Measurements from ENCODE around the gene NKAPL.
A peak's percentile ranks its signal among the peaks of the same experiment; 100 is the strongest.

NKAPL gene

DNA sequence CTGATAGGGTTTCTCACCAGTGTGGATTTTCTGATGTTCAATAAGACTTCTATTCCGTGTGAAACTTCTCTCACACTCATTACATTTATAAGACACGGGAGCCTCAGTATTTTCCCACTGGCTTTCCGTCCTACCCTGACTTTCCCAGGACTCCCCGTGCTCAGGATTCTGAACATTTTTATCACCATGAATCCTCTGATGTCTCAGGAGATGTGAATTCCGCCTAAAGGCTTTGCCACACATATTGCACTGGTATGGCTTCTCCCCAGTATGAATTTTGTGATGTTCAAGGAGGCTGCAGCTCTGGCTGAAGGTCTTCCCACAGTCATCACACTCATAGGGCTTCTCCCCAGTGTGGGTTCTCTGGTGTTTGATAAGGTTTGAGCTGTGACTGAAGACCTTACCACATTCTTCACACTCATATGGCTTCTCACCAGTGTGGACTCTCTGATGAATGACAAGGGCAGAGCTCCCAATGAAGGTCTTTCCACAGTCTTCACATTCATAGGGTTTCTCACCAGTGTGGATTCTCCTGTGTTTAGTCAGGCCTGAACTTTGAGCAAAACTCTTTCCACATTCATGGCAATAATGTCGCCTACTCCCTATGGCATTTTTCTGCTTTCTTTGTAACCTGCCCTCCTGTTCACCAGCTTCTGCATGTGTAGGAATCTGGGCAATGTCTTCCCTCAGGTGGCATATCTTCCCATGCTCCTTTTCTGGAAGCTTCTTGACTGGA is 13.7 kb upstream of the NKAPL start:
- no peak for DNase-seq

DNA sequence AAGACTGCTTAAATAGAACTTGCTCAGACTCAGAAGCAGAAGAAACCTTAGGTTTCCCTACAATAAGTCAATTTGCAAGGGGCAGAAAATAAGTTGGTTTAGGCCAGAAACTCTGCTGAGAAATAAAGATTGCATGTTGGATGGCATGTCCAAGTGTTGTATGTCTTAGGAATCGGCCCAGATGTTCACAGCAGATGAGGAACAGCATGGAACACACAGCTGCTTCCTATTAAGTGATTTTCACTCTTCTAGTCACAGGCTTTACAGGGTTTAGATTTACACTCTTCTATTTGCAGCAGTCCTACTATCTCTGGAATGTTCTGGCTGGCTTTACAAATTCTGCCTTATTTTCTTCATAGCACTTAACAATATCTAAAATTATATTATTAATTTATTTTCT is 10.2 kb upstream of the NKAPL start:
- no peak for DNase-seq

- DNase-seq = no peak
These were observed 8.3 kb upstream of the NKAPL start for GRCh38 chr6:28250747-28251146.

GRCh38 chr6:28251661-28252008 is 7.5 kb upstream of the NKAPL start:
- peak in 14 of 56 donors; percentile 4 to 49 (median 23) for DNase-seq

- DNase-seq = peak in 54 of 56 donors; percentile 14 to 90 (median 66)
These were observed 6.8 kb upstream of the NKAPL start, which contains the start of gene ZKSCAN4 for GRCh38 chr6:28252009-28252975. TSS of gene ZKSCAN4 (minus strand) at chr6:28252269. CDS start at chr6:28251980, 289 bp downstream.

DNA sequence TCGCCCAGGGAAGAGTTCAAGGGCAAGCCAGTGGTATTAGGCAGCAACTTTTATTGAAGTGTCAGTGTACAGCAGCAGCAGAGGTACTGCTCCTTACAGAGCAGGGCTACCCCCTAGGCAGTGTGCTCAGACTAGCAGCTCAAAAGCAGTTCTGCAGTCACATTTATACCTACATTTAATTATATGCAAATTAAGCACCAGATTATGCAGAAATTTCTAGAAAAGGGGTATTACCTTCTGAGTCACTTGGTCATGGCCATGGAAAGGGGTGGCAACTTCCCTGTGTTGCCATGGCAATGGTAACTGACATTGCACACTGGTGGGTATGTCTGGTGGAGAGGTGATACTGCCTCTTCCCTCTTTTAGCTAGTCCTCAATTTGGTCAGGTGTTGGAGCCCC is 5.0 kb upstream of the NKAPL start:
- DNase-seq = no peak

DNA sequence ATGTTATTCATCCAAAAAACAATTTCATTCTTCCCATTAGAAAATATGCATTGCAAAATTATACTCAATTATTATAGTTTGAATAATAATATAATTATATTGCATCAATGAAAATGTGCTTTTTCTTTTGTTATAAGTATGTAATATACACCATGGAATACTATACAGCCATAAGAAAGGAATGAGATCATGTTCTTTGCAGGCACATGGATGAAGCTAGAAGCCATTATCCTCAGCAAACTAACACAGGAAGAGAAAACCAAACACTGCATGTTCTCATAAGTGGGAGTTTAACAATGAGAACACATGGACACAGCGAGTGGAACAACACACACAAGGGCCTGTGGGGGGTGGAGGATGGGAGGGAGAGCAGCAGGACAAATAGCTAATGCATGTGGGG is 2.1 kb upstream of the NKAPL start:
- DNase-seq = no peak

DNA sequence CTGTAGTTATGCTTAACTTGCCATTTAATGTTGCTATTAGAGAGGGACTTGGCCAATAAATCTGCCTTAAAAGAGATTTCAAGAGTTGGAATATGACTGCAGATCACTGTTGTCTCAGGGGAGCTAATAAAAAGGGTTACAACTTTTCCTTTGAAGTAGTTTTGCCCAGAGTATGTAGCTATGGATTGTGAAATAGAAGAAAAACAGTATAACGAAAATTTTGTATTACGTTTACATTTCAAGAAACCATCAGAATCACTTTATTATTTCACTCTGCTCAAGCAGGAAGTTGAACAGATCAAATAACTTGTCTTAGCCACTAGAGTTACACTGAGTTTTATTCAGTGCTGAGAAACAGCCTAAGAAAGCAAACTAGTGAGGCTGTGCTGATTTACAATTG is 4.8 kb downstream of the NKAPL start:
- DNase-seq = no peak

DNA sequence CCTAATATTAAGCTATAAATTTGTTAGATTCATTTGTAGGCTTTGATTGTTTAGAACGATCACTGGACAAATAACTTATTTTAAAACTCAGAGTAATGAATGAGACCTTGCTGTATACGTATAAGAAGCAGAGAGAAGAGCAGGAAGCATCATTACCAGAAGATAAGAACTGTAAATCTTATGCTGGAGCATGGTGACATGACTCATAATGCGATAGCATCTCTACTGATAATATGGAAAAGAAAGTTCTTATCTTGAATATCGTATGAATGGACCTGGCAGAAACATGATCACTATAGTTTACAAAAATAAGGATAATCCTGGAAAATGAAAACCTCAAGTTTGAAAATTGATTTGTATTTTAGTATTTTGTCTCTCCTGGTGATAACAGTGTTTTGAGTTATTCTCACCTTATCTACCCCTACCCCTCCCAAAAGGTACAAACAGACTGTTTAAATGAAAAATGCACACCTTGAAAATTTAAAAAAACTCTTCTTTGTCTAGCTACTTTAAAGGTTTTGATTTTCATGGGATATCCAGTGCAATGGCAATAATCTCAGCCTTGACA is 5.8 kb downstream of the NKAPL start:
- no peak for DNase-seq

GRCh38 chr6:28266563-28266961 is 7.5 kb downstream of the NKAPL start:
- DNase-seq = no peak

GRCh38 chr6:28266962-28267694 is 8.0 kb downstream of the NKAPL start, which contains the start of gene ZSCAN26:
TSS of gene ZSCAN26 (plus strand) at chr6:28267143. CDS start at chr6:28271920, 4,777 bp downstream.
- peak in 55 of 56 donors; percentile 27 to 90 (median 75) for DNase-seq

DNA sequence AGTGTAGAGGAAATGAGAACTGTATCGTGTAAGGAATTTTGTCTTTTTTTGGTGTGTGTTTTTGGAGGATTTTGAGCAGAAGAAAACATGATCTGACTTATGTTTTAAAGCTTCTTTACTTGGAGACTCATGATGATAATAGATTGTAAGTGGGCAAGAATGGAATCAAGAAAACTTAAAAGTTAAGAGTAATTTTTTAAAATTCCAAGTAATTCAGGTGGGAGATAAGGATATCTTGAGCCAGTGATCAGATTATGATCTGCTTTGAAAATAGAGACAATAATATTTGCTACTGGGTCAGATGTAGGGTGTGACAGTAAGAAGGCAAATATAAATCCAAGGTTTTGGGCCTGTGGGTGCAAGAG is 8.6 kb downstream of the NKAPL start:
- DNase-seq = no peak

- DNase-seq = no peak
These were observed 10.4 kb downstream of the NKAPL start for GRCh38 chr6:28269492-28269891.

DNA sequence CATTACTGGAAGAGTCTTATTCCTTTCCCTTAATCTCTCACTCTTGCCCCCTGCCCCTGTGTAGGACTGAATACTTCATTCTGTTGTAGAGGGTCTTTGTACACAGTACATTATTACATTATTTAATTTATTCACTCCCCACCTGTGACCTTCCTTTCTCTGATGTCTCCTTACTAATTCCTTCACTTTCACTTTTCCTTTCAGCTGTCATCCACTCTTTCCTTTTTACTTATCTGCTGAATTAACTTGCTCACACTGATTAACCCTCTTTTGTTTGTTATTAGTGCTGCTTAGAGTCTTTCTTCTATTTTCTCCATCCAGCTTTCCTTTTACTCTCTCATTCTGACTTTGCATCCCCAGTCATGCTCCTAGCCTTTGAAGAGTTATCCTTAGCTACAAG is 15.8 kb downstream of the NKAPL start:
- no peak for DNase-seq

- DNase-seq = no peak
These were observed 18.6 kb downstream of the NKAPL start for GRCh38 chr6:28277746-28278145.

GRCh38 chr6:28280595-28281287 is 21.6 kb downstream of the NKAPL start:
- DNase-seq = no peak

DNA sequence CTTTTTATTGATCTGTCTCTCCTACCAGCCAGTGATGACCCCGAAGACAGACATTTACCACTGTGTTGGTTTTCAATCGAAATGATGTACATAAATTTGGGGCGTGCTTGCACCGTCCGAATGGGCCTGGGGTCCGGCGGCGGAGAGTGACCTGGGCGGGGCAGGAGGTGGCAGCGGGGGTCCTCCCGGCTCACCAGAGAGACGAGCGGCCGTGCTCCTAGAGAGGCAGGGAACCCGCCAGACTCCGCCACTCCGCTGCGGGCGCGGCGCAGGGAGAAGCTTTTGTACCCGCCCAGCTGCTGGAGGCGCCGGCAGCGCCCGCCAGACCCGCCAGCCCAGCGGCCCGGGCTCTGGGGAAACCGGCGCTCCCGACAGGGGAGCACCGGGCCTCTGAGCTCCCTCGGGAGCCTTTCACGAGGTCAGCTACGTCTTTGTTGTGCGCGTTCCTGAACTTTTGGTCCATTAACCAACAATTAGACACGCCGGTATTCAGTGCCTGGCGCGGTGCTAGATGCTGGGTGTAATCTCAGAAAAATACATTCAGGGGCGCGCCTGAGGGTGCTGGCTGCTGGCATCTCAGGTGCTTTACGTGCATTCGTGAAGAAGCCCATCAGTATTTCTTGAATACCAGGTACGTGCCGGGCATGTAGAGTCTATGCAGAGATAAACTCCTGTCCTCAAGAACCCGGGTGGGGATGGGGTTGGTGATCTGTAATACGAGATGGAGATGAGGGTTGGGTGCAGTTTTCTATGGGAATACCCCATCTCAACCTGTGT is 22.4 kb downstream of the NKAPL start, which contains the start of gene PGBD1:
PGBD1 (plus strand) TSS at position 285 of the 777 bp plus-strand sequence. CDS start 2,242 bp downstream, outside the sequence.
- peak in 51 of 56 donors; percentile 3 to 81 (median 37) for DNase-seq

- DNase-seq = no peak
These were observed 23.8 kb downstream of the NKAPL start for GRCh38 chr6:28282926-28283325.

- DNase-seq = no peak
These were observed 32.5 kb downstream of the NKAPL start for GRCh38 chr6:28291573-28291972.

DNA sequence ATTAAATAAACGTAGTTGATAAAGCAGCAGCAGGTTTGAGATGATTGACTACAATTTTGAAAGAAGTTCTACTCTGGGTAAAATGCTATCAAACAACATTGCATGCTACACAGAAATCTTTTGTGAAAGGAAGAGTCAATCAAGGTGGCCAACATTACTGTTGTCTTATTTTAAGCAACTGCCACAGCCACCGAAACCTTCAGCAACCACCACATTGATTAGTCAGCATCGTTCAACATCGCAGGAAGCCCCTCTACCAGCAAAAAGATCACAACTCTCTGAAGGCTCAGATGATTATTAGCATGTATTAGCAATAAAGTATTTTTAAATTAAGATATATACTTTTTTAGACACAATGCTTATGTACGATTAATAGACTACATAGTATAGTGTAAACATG is 36.2 kb downstream of the NKAPL start:
- no peak for DNase-seq

Data from nucleus accumbens (tissue), 56 donors.